H1 (cell line): ENCODE results near the gene ASB14. TPM values are rescaled to one million over a fixed set of nuclear protein-coding genes. Genes with fewer than 3 reads are reported as not detected.

ENCODE experiments used
- CTCF ChIA-PET: fragments of 300-600 bp; sonication (Branson Sonifier 250); formaldehyde crosslinking; loops from one replicate; lab custom pipeline; 2021; ENCODE audit not compliant: partially characterized antibody; lab: Charles Lee
- POLR2A ChIA-PET: fragments of 300-600 bp; sonication (Branson Sonifier 250); formaldehyde crosslinking; loops from one replicate; lab custom pipeline; 2021; ENCODE audit warnings: inconsistent platforms; ENCODE audit not compliant: partially characterized antibody; lab: Charles Lee
- DNase-seq, 2 experiments: peaks; one replicate each; pipeline versions ENCODE4 v3.0.0 to v3.0.0-alpha.2; 2010 to 2022; ENCODE audit warnings: low spot score in 2 of 2, low read depth in 1 of 2, mixed read lengths in 1 of 2
- FAIRE-seq: peaks from 2 replicates; lab custom pipeline; 2011; peaks lifted over from hg19 to GRCh38; lab: Jason Lieb, UNC
- H2AFZ ChIP-seq: 2 replicates; pipeline ENCODE4 v1.8.1; 2012; ENCODE audit warnings: low read length, inconsistent platforms
- H2AK5ac ChIP-seq: 2 replicates; pipeline ENCODE4 v1.6.1; 2013; ENCODE audit warnings: low read depth, low read length
- H2BK120ac ChIP-seq: replicated peaks from 2 replicates; pipeline ENCODE3; 2013; ENCODE audit warnings: low read depth, low read length, inconsistent platforms
- H2BK12ac ChIP-seq: 2 replicates; pipeline ENCODE4 v1.6.1; 2013; ENCODE audit warnings: low read depth, low read length
- H2BK15ac ChIP-seq: 2 replicates; pipeline ENCODE4 v1.6.1; 2013; ENCODE audit warnings: low read length
- H2BK20ac ChIP-seq: 2 replicates; pipeline ENCODE4 v1.6.1; 2013; ENCODE audit warnings: low read length
- H2BK5ac ChIP-seq: 2 replicates; pipeline ENCODE4 v1.6.1; 2013; ENCODE audit warnings: low read depth, low read length
- H3K14ac ChIP-seq: 2 replicates; pipeline ENCODE4 v1.6.1; 2013; ENCODE audit warnings: inconsistent platforms; ENCODE audit not compliant: insufficient read length
- H3K18ac ChIP-seq: 2 replicates; pipeline ENCODE4 v1.6.1; 2013; ENCODE audit warnings: low read length; ENCODE audit errors: extremely low read depth
- H3K23ac ChIP-seq: 2 replicates; pipeline ENCODE4 v1.6.1; 2013; ENCODE audit warnings: inconsistent platforms; ENCODE audit not compliant: insufficient read length
- H3K23me2 ChIP-seq: 2 replicates; pipeline ENCODE4 v1.6.1; 2013; ENCODE audit warnings: low read depth, low read length
- H3K27ac ChIP-seq: 2 replicates; pipeline ENCODE4 v1.6.1; 2011; ENCODE audit warnings: low read depth, low read length, inconsistent platforms
- H3K27me3 ChIP-seq, 4 experiments: replicated peaks in 1 of 4; 1 replicate in 1 of 4; 2 replicates in 3 of 4; pipeline versions ENCODE4 v1.6.1 to v1.8.1; 2011 to 2013; ENCODE audit warnings: low read length in 3 of 4, mild to moderate bottlenecking in 3 of 4, inconsistent platforms in 2 of 4, mixed read lengths in 2 of 4, moderate library complexity in 1 of 4; ENCODE audit not compliant: control insufficient read depth in 3 of 4, insufficient read depth in 3 of 4; ENCODE audit errors: extremely low read depth in 1 of 4
- H3K36me3 ChIP-seq, 4 experiments: 2 replicates each; pipeline versions ENCODE4 v1.6.1 to v1.8.1; 2011 to 2013; ENCODE audit warnings: mild to moderate bottlenecking in 4 of 4, low read length in 3 of 4, moderate library complexity in 2 of 4, control low read depth in 1 of 4, inconsistent platforms in 1 of 4; ENCODE audit not compliant: insufficient read depth in 4 of 4, control insufficient read depth in 2 of 4
- H3K4ac ChIP-seq: replicated peaks from 2 replicates; pipeline ENCODE3; 2013; ENCODE audit warnings: low read length, low read depth, mixed read lengths, inconsistent platforms; ENCODE audit not compliant: insufficient read length
- H3K4me1 ChIP-seq, 4 experiments: replicated peaks in 1 of 4; 1 replicate in 1 of 4; 2 replicates in 3 of 4; pipeline versions ENCODE4 v1.6.1 to v1.8.1; 2011 to 2013; ENCODE audit warnings: low read length in 3 of 4, inconsistent platforms in 2 of 4, mixed read lengths in 1 of 4; ENCODE audit not compliant: insufficient read depth in 4 of 4, control insufficient read depth in 3 of 4
- H3K4me2 ChIP-seq, 2 experiments: 2 replicates each; pipeline versions ENCODE4 v1.6.1 to v1.8.1; 2011 to 2013; ENCODE audit warnings: low read depth in 2 of 2, low read length in 2 of 2, control low read depth in 1 of 2, inconsistent platforms in 1 of 2, mild to moderate bottlenecking in 1 of 2; ENCODE audit not compliant: insufficient read depth in 1 of 2
- H3K4me3 ChIP-seq, 4 experiments: fragments of 200-600, 300-600 bp in 1 of 4; sonication (generic), shearing (Covaris generic), sonication (Bioruptor Twin) in 1 of 4; 2 replicates each; pipeline versions ENCODE4 v1.5.1 to v1.8.1; 2011 to 2016; ENCODE audit warnings: low read length in 4 of 4, low read depth in 3 of 4, control low read depth in 2 of 4, inconsistent platforms in 2 of 4, mild to moderate bottlenecking in 2 of 4, mixed read lengths in 1 of 4, moderate library complexity in 1 of 4; ENCODE audit not compliant: insufficient read depth in 2 of 4; ENCODE audit errors: extremely low read depth in 1 of 4
- H3K56ac ChIP-seq: replicated peaks from 2 replicates; pipeline ENCODE3; 2013; ENCODE audit warnings: low read depth, mild to moderate bottlenecking, mixed read lengths, low read length, inconsistent platforms; ENCODE audit not compliant: insufficient read length
- H3K79me1 ChIP-seq: 2 replicates; pipeline ENCODE4 v1.6.1; 2013; ENCODE audit warnings: low read depth, low read length, control low read depth
- H3K79me2 ChIP-seq, 2 experiments: 2 replicates each; pipeline versions ENCODE4 v1.6.1 to v1.8.1; 2012 to 2013; ENCODE audit warnings: low read length in 2 of 2, mild to moderate bottlenecking in 2 of 2, inconsistent platforms in 1 of 2; ENCODE audit not compliant: insufficient read depth in 2 of 2, control insufficient read depth in 1 of 2
- H3K9ac ChIP-seq, 4 experiments: replicated peaks in 1 of 4; 1 replicate in 1 of 4; 2 replicates in 3 of 4; pipeline versions ENCODE4 v1.6.1 to v1.8.1; 2011 to 2013; ENCODE audit warnings: low read depth in 3 of 4, low read length in 3 of 4, control low read depth in 2 of 4, mild to moderate bottlenecking in 2 of 4, moderate library complexity in 2 of 4, inconsistent platforms in 1 of 4; ENCODE audit errors: extremely low read depth in 1 of 4
- H3K9me3 ChIP-seq, 2 experiments: 2 replicates each; pipeline versions ENCODE4 v1.6.1 to v1.8.1; 2012 to 2013; ENCODE audit warnings: mild to moderate bottlenecking in 2 of 2, moderate library complexity in 2 of 2, control low read depth in 1 of 2, inconsistent platforms in 1 of 2, low read depth in 1 of 2, low read length in 1 of 2, mixed read lengths in 1 of 2; ENCODE audit not compliant: insufficient read depth in 2 of 2
- H4K20me1 ChIP-seq, 2 experiments: replicated peaks in 1 of 2; 2 replicates each; pipeline versions ENCODE3 to v1.8.1; 2011 to 2013; ENCODE audit warnings: inconsistent platforms in 2 of 2, low read length in 2 of 2, mild to moderate bottlenecking in 1 of 2; ENCODE audit not compliant: insufficient read depth in 2 of 2, control insufficient read depth in 1 of 2
- H4K5ac ChIP-seq: 2 replicates; pipeline ENCODE4 v1.6.1; 2013; ENCODE audit warnings: low read length, low read depth, mixed read lengths, inconsistent platforms; ENCODE audit not compliant: insufficient read length
- H4K8ac ChIP-seq: 2 replicates; pipeline ENCODE4 v1.8.0; 2013; ENCODE audit warnings: mild to moderate bottlenecking, moderate library complexity, low read length, inconsistent platforms; ENCODE audit not compliant: insufficient read depth; ENCODE audit errors: extremely low read depth
- H4K91ac ChIP-seq: replicated peaks from 2 replicates; pipeline ENCODE3; 2013; ENCODE audit warnings: low read length, mixed read lengths, inconsistent platforms; ENCODE audit not compliant: insufficient read length
- ASH2L ChIP-seq: fragments of 200-600, 300-600 bp; sonication (generic); IDR thresholded peaks from one replicate; pipeline ENCODE4 v1.7.1; 2017; ENCODE audit warnings: low read length
- BACH1 ChIP-seq: IDR thresholded peaks from 2 replicates; pipeline ENCODE4 v1.6.1; 2012; ENCODE audit warnings: low read length, improper control_type of control experiment
- BRCA1 ChIP-seq: IDR thresholded peaks from 2 replicates; pipeline ENCODE4 v1.6.1; 2012; ENCODE audit warnings: low read depth, low read length, improper control_type of control experiment
- KDM1A ChIP-seq: fragments of 200-600, 300-600 bp; sonication (generic); IDR thresholded peaks from 2 replicates; pipeline ENCODE4 v1.7.1; 2016; ENCODE audit warnings: mild to moderate bottlenecking, low read length, borderline replicate concordance
- SP1 ChIP-seq: IDR thresholded peaks from 2 replicates; pipeline ENCODE4 v1.6.1; 2011; ENCODE audit warnings: low read depth, low read length
- SP2 ChIP-seq: IDR thresholded peaks from 2 replicates; pipeline ENCODE4 v1.6.1; 2012; ENCODE audit warnings: mild to moderate bottlenecking, low read length, inconsistent platforms
- SP4 ChIP-seq: IDR thresholded peaks from 2 replicates; pipeline ENCODE4 v1.6.1; 2012; ENCODE audit warnings: low read length, inconsistent platforms
- YY1 ChIP-seq: IDR thresholded peaks from 2 replicates; pipeline ENCODE4 v1.6.1; 2011; ENCODE audit warnings: low read depth, mild to moderate bottlenecking, low read length
- WGBS, 2 experiments: shearing (Covaris generic) in 1 of 2; methylation state at CpG; one replicate each; pipeline versions ENCODE4 v1.1.6 to v1.1.7; 2013 to 2015; ENCODE audit warnings: low lambda C conversion rate in 2 of 2, mixed read lengths in 2 of 2, inconsistent platforms in 1 of 2, low coverage in 1 of 2, missing lambda C conversion rate in 1 of 2; ENCODE audit not compliant: insufficient replicate concordance in 2 of 2, insufficient coverage in 1 of 2, insufficient read length in 1 of 2; ENCODE audit errors: extremely low coverage in 1 of 2, missing lambda C conversion rate in 1 of 2; 5-methylcytosine and 5-hydroxymethylcytosine counted together
- polyA plus RNA-seq, 7 experiments: library from polyadenylated mRNA; depleted of rRNA in 3 of 7; stranded (reverse) in 5 of 7; unstranded in 2 of 7; fragments of >200 nt in 5 of 7; fragments of 200-250 nt in 2 of 7; gene quantifications; 1 replicate in 5 of 7; 2 replicates in 1 of 7; 4 replicates in 1 of 7; pipeline versions ENCODE4 v1.2.1 to v1.2.3, GENCODE V29; 2011 to 2013; ENCODE audit warnings: missing spikeins in 2 of 7, mixed read lengths in 2 of 7
- total RNA-seq: library from RNA; stranded (reverse); fragmentation: NEBNext Ultra II Directional; extraction: Animal tissue kit (Norgen Biotek cat#: 25700); gene quantifications from 2 replicates; pipeline ENCODE4 v1.2.1, GENCODE V29; 2021

The ASB14 gene
- total and polyA plus RNA-seq, 2 of the 8 experiments (the other 6 are each of a cell fraction or from before 2014, with no cell fraction given), result not detected

- H3K79me1 ChIP-seq, result no peaks in the 10 kb centered on the region
- H2BK5ac ChIP-seq, result no peak overlapping the region
- TF ChIP-seq BRCA1 (no peak), YY1 (no peak), SP1 (no peak), SP2 (no peak), KDM1A (no peak), ASH2L (no peak), BACH1 (no peak), SP4 (no peak)
- no peak overlapping the region for H3K56ac ChIP-seq
- no peak overlapping the region for H3K9ac ChIP-seq
- no peak overlapping the region for H2BK20ac ChIP-seq
- no peaks in the 10 kb centered on the region for H3K4me1 ChIP-seq
- H4K20me1 ChIP-seq, result peaks cover 0 to 1% of the 10 kb centered on the region in 2 experiments
- no peak overlapping the region for H4K8ac ChIP-seq
- no peak overlapping the region for H2BK120ac ChIP-seq
- no peak overlapping the region for H3K18ac ChIP-seq
- H3K36me3 ChIP-seq, result peaks cover 0 to 25% (median 3%) of the 10 kb centered on the region in 4 experiments; a peak in 4 of 8 replicates
- 80% methylated on average over 2 of the region's 2 CpGs; no CpG with 5 or more reads in 1 of the 2 experiments for WGBS, 2 experiments
- no peak overlapping the region for H3K4ac ChIP-seq
- no peak for FAIRE-seq
- H3K79me2 ChIP-seq, result no peaks in the 10 kb centered on the region
- H3K27ac ChIP-seq, result no peak overlapping the region
- H2AK5ac ChIP-seq, result no peak overlapping the region
- H3K4me2 ChIP-seq, result no peak overlapping the region
- no peaks in the 10 kb centered on the region for H3K9me3 ChIP-seq
- ChIA-PET POLR2A (no interaction called here), CTCF (interaction anchor here (0.7 kb wide), 1 partner anchor 140 kb away, joined by 3 read pairs; no protein-coding TSS in a partner anchor)
- no peaks in the 10 kb centered on the region for H3K23me2 ChIP-seq
- H2BK15ac ChIP-seq, result no peak overlapping the region
- DNase-seq, result no peak
- no peaks in the 10 kb centered on the region for H3K27me3 ChIP-seq
- no peak overlapping the region for H2BK12ac ChIP-seq
- no peak overlapping the region for H4K91ac ChIP-seq
- H3K23ac ChIP-seq, result no peak overlapping the region
- H4K5ac ChIP-seq, result no peak overlapping the region
- no peak overlapping the region for H2AFZ ChIP-seq
- no peak overlapping the region for H3K14ac ChIP-seq
- H3K4me3 ChIP-seq, result no peak overlapping the region
Measured at GRCh38 chr3:57244946-57245345, 47.5 kb downstream of the ASB14 start.
